ENCODE data around the gene PDYN. TPM values are rescaled to one million over a fixed set of nuclear protein-coding genes. Genes with fewer than 3 reads are reported as not detected.

PDYN gene
- total RNA-seq, 1 donor from 2014 or later, result not detected

DNA sequence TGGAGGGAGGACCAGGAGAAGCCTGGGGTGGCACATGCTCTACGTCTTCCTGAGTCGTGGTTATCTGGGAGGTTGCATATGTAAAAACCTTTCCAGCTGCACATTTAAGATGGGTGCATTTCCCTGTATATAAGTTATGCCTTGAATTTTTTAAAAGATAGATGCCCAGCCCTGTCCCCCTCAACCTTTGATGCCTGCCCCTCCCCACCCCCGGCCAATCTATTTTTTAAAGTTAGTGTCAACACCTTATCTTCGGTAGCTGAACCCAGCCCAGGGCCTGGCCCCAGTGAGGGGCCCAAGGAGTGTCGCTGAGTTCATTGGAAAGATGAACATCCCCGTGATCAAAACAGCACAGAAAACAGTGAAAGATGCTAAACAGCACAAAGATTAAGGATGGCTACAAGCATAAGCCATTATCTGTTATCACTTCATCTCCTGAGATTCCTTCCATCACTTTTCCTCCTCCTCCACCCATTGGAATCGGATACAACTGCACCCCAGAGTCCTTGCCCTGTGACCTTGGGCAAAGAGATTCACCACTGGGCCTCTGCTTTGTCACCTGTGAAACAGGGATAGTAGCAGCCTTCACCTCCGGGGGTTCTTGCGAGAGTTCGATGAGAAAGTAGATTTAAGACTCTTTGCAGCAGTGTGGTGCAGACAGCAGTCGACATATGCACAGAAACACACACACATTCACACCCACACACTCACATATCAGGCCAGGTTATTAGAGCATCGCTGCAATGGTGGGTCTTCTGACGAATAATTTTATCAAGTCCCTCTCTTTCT, 51.2 kb downstream of the PDYN start:
- Mint-ChIP-seq H3K27ac (ENCODE audit: unreplicated experiment) (no peak overlapping the region), H3K27me3 (ENCODE audit: low read depth) (peaks cover 32% of the 10 kb centered on the region), H3K36me3 (ENCODE audit: low read depth) (no peaks in the 10 kb centered on the region), H3K4me3 (ENCODE audit: unreplicated experiment) (no peak overlapping the region), H3K4me1 (ENCODE audit: low read depth) (peaks cover 10% of the 10 kb centered on the region), H3K9me3 (ENCODE audit: low read depth) (no peaks in the 10 kb centered on the region)
- no peak for TF ChIP-seq CTCF (IDR thresholded peaks at IDR 0.05)
- DNase-seq (ENCODE audit: low spot score), result no peak

GRCh38 chr20:1942061-1942460, 51.8 kb downstream of the PDYN start:
- no peak for TF ChIP-seq CTCF (IDR thresholded peaks at IDR 0.05)
- Mint-ChIP-seq H3K27me3 (ENCODE audit: low read depth) (peaks cover 28% of the 10 kb centered on the region), H3K4me3 (ENCODE audit: unreplicated experiment) (no peak overlapping the region)

DNA sequence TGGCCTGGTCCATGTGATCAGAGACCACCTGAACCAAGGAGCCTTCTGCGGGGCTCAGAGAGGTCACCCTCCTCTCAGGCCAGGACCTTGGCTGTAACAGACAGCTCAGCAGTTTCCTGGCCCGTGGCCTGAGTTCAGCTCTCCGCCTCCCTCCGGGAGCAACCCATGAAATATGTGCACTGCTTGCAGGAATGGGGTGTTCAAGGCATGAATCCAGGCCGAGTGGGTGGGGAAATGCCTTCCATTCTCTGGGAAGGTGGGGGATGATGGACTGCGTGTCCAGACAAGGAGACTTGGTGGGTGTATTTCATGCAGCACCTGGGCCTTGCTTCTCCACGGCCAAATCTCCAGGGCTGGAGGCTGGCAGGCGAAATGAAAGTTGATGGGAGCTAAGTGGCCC, 52.6 kb downstream of the PDYN start:
- TF ChIP-seq CTCF (IDR thresholded peaks at IDR 0.05), result no peak
- Mint-ChIP-seq H3K36me3 (ENCODE audit: low read depth) (peaks cover 5% of the 10 kb centered on the region), H3K9me3 (ENCODE audit: low read depth) (no peaks in the 10 kb centered on the region), H3K27me3 (ENCODE audit: low read depth) (peaks cover 21% of the 10 kb centered on the region), H3K4me3 (ENCODE audit: unreplicated experiment) (no peak overlapping the region), H3K4me1 (ENCODE audit: low read depth) (peaks cover 3% of the 10 kb centered on the region), H3K27ac (ENCODE audit: unreplicated experiment) (no peak overlapping the region)
- DNase-seq (ENCODE audit: low spot score), result no peak

More at GRCh38 chr20:1942061-1942460, 51.8 kb downstream of the PDYN start:
- H3K27ac Mint-ChIP-seq (ENCODE audit: unreplicated experiment), result no peak overlapping the region
- peaks cover 8% of the 10 kb centered on the region for H3K4me1 Mint-ChIP-seq (ENCODE audit: low read depth)
- H3K36me3 Mint-ChIP-seq (ENCODE audit: low read depth), result peaks cover 2% of the 10 kb centered on the region
- no peak for DNase-seq (ENCODE audit: low spot score)
- no peaks in the 10 kb centered on the region for H3K9me3 Mint-ChIP-seq (ENCODE audit: low read depth)

- Mint-ChIP-seq H3K27ac (ENCODE audit: unreplicated experiment) (no peak overlapping the region), H3K4me1 (ENCODE audit: low read depth) (peaks cover 3% of the 10 kb centered on the region), H3K36me3 (ENCODE audit: low read depth) (peaks cover 5% of the 10 kb centered on the region), H3K4me3 (ENCODE audit: unreplicated experiment) (no peak overlapping the region), H3K9me3 (ENCODE audit: low read depth) (no peaks in the 10 kb centered on the region), H3K27me3 (ENCODE audit: low read depth) (peaks cover 17% of the 10 kb centered on the region)
- no peak for TF ChIP-seq CTCF (IDR thresholded peaks at IDR 0.05)
- no peak for DNase-seq (ENCODE audit: low spot score)
Observed at GRCh38 chr20:1940581-1940980, 53.3 kb downstream of the PDYN start.

DNA sequence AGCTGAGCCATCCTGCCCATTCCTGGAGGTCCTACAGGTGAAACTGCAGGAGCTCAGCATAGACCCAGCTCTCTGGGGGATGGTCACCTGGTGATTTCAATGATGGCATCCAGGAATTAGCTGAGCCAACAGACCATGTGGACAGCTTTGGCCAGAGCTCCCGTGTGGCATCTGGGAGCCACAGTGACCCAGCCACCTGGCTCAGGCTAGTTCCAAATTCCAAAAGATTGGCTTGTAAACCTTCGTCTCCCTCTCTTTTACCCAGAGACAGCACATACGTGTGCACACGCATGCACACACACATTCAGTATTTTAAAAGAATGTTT, 54.6 kb downstream of the PDYN start:
- Mint-ChIP-seq H3K4me1 (ENCODE audit: low read depth) (peaks cover 11% of the 10 kb centered on the region), H3K36me3 (ENCODE audit: low read depth) (peaks cover 5% of the 10 kb centered on the region), H3K27me3 (ENCODE audit: low read depth) (peaks cover 11% of the 10 kb centered on the region), H3K4me3 (ENCODE audit: unreplicated experiment) (no peak overlapping the region), H3K27ac (ENCODE audit: unreplicated experiment) (no peak overlapping the region), H3K9me3 (ENCODE audit: low read depth) (no peaks in the 10 kb centered on the region)
- no peak for DNase-seq (ENCODE audit: low spot score)
- TF ChIP-seq CTCF (IDR thresholded peaks at IDR 0.05), result no peak

Measured in chondrocyte (in vitro differentiated cells).